Glutamatergic neuron (in vitro differentiated cells): ENCODE results near the gene MYO1D. TPM values are rescaled to one million over a fixed set of nuclear protein-coding genes. Genes with fewer than 3 reads are reported as not detected.
A peak's percentile ranks its signal among the peaks of the same experiment; 100 is the strongest.

Source experiments
- DNase-seq: peaks from one replicate; pipeline ENCODE4 v3.0.0; 2022
- H3K27ac Mint-ChIP-seq: one replicate; pipeline ENCODE4 v1.8.0; 2020; ENCODE audit warnings: mild to moderate bottlenecking, mixed read lengths, inconsistent platforms; ENCODE audit not compliant: unreplicated experiment
- H3K27me3 Mint-ChIP-seq: one replicate; pipeline ENCODE4 v1.8.0; 2020; ENCODE audit warnings: mild to moderate bottlenecking, moderate library complexity, mixed read lengths, inconsistent platforms; ENCODE audit not compliant: unreplicated experiment
- H3K36me3 Mint-ChIP-seq: one replicate; pipeline ENCODE4 v1.8.0; 2020; ENCODE audit warnings: mild to moderate bottlenecking, mixed read lengths, inconsistent platforms; ENCODE audit not compliant: unreplicated experiment
- H3K4me1 Mint-ChIP-seq: one replicate; pipeline ENCODE4 v1.8.0; 2020; ENCODE audit warnings: mild to moderate bottlenecking, low read depth, mixed read lengths, inconsistent platforms; ENCODE audit not compliant: unreplicated experiment
- H3K4me3 Mint-ChIP-seq: one replicate; pipeline ENCODE4 v1.8.0; 2020; ENCODE audit warnings: mild to moderate bottlenecking, mixed read lengths, inconsistent platforms; ENCODE audit not compliant: unreplicated experiment
- H3K9me3 Mint-ChIP-seq: one replicate; pipeline ENCODE4 v1.8.0; 2020; ENCODE audit warnings: mild to moderate bottlenecking, moderate library complexity, mixed read lengths, inconsistent platforms; ENCODE audit not compliant: unreplicated experiment
- total RNA-seq: library from RNA; stranded (reverse); fragmentation: NEBNext Ultra II Directional; extraction: Animal tissue kit (Norgen Biotek cat#: 25700); gene quantifications from one replicate; pipeline ENCODE4 v1.2.1, GENCODE V29; 2021; ENCODE audit not compliant: unreplicated experiment
- TF ChIP-seq, protein P1 (sequence below): fragments of 200-600 bp; sonication (generic); IDR thresholded peaks from one replicate; pipeline ENCODE4 v1.5.0; 2021; ENCODE audit not compliant: partially characterized antibody, unreplicated experiment

Gene MYO1D
- total RNA-seq, 1 donor from 2014 or later = 5.3 TPM

DNA sequence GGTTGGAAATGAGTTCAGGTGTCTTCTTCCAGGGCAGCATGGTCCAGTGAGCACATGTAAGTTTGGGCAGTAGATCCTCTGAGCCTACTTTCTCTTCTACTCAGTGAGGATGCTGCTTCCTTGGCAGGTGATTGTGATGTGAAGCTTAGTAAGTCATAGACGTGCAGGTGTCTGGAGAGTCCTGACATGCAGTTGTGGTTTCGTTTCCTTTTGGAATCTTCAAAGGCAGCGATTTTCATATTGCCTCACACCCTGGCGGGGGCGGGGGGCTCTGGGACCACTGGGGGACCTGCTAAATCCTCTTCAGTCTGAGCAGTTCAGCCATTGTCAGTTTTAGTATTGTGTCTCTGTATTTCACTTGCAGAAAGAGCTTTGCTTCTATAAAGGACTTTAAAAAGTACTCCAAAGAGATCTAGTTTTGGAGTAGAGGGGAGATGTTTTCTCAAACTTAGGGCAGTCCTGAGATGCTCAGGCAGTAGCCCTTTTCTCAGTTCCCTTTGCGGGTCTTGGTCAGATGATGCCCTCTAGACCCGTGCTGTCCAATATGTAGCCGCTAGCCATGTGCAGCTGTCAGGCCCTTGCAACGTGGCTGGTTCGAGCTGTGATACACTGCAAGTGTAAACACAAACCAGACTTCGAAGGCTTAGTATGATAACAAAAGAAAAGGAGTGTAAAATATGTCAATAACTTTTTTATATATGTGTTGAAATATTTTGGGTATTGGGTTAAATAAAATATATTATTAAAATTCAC lies 394.2 kb downstream of the MYO1D start:
- TF ChIP-seq, protein P1, sequence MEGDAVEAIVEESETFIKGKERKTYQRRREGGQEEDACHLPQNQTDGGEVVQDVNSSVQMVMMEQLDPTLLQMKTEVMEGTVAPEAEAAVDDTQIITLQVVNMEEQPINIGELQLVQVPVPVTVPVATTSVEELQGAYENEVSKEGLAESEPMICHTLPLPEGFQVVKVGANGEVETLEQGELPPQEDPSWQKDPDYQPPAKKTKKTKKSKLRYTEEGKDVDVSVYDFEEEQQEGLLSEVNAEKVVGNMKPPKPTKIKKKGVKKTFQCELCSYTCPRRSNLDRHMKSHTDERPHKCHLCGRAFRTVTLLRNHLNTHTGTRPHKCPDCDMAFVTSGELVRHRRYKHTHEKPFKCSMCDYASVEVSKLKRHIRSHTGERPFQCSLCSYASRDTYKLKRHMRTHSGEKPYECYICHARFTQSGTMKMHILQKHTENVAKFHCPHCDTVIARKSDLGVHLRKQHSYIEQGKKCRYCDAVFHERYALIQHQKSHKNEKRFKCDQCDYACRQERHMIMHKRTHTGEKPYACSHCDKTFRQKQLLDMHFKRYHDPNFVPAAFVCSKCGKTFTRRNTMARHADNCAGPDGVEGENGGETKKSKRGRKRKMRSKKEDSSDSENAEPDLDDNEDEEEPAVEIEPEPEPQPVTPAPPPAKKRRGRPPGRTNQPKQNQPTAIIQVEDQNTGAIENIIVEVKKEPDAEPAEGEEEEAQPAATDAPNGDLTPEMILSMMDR = no peak
- peaks cover 8% of the 10 kb centered on the region for H3K27me3 Mint-ChIP-seq
- H3K36me3 Mint-ChIP-seq = no peaks in the 10 kb centered on the region
- no peak overlapping the region for H3K4me3 Mint-ChIP-seq
- H3K9me3 Mint-ChIP-seq = peaks cover 13% of the 10 kb centered on the region
- H3K4me1 Mint-ChIP-seq = peaks cover 13% of the 10 kb centered on the region
- no peak for DNase-seq
- H3K27ac Mint-ChIP-seq = peak overlapping the region; percentile 14

DNA sequence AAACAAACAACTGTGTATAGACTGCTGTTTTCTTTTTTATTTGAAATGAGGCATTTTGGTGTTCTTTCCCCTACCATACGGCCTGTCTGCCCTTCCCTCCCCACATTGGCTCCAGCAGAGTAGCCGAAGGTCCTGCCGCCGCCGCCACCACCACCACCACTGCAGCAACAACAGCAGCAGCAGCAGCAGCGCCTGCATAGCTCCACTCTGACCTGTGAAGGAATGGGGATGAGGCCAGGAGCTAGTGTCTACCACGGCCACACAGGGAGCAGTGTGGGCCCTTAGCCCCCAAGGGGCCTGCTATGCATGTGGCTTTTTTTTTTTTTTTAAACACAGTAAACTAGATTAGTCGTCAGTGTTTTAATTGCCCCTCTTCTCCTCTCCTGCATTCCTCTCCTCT lies 395.7 kb downstream of the MYO1D start:
- peaks cover 6% of the 10 kb centered on the region for H3K27me3 Mint-ChIP-seq
- H3K36me3 Mint-ChIP-seq = no peaks in the 10 kb centered on the region

DNA sequence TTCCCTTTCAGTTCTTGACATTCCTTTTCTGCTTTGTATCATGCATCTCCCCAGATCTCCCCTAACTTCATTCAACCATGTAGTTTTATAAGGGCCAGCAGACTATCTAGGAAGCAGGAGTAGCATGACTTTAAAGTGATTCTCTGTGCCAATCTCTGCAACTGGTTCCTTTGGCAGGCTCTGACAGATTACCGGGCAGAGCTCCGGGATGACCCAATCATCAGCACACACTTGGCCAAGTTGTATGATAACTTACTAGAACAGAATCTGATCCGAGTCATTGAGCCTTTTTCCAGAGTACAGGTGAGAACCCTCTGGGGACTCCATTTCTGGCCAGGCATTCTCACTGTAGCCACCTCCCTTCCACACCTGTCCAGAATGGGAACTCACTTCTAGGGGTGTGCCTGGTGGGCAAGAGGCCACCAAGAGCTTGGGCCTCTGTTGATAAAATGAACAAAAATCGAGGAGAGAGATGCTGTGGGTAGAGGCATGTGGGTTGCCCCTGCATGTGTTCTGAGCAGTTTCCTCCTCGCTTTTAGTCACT lies 397.8 kb downstream of the MYO1D start:
- Mint-ChIP-seq H3K27ac (no peak overlapping the region), H3K4me3 (no peak overlapping the region), H3K4me1 (peaks cover 9% of the 10 kb centered on the region)

More for the DNA sequence above, 395.7 kb downstream of the MYO1D start:
- H3K4me3 Mint-ChIP-seq = no peak overlapping the region
- TF ChIP-seq, protein P1 = no peak
- H3K9me3 Mint-ChIP-seq = peaks cover 10% of the 10 kb centered on the region
- no peak for DNase-seq
- no peak overlapping the region for H3K27ac Mint-ChIP-seq
- H3K4me1 Mint-ChIP-seq = peaks cover 11% of the 10 kb centered on the region

DNA sequence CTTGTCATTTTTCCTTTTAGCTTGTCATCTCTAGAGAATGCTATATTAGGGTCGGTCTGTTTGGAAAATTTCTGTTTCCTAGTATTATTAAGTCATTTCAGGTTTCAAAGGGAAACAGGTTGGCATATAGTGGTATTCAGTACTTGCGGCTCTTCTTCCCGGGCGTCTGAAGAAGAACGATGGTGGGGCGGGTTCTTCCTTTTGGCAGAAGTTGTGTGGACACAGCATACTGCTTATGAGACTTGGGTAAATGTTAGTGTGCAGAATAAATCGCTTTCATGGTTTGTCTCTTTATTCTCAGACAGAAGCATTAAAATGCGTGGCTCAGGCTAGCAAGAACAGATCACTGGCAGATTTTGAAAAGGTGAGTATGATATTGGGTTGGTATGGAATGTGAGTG lies 399.7 kb downstream of the MYO1D start:
- H3K27ac Mint-ChIP-seq = peak overlapping the region; percentile 6
- H3K4me1 Mint-ChIP-seq = no peaks in the 10 kb centered on the region
- TF ChIP-seq, protein P1 = no peak
- no peak for DNase-seq
- H3K27me3 Mint-ChIP-seq = no peaks in the 10 kb centered on the region
- no peak overlapping the region for H3K4me3 Mint-ChIP-seq
- no peaks in the 10 kb centered on the region for H3K36me3 Mint-ChIP-seq
- H3K9me3 Mint-ChIP-seq = peaks cover 3% of the 10 kb centered on the region

More for the DNA sequence above, 397.8 kb downstream of the MYO1D start:
- TF ChIP-seq, protein P1 = no peak
- peaks cover 2% of the 10 kb centered on the region for H3K27me3 Mint-ChIP-seq
- H3K36me3 Mint-ChIP-seq = no peaks in the 10 kb centered on the region
- H3K9me3 Mint-ChIP-seq = peaks cover 3% of the 10 kb centered on the region
- no peak for DNase-seq

GRCh38 chr17:32475258-32475657 lies 401.7 kb downstream of the MYO1D start:
- no peak for DNase-seq
- Mint-ChIP-seq H3K4me1 (no peaks in the 10 kb centered on the region), H3K36me3 (no peaks in the 10 kb centered on the region), H3K27me3 (peaks cover 4% of the 10 kb centered on the region), H3K4me3 (no peak overlapping the region), H3K9me3 (peaks cover 2% of the 10 kb centered on the region), H3K27ac (no peak overlapping the region)
- TF ChIP-seq, protein P1 = no peak
